H9 (cell line): ENCODE results near the gene NIN. TPM values are rescaled to one million over a fixed set of nuclear protein-coding genes. Genes with fewer than 3 reads are reported as not detected.

Experiments
- DNase-seq: peaks from one replicate; pipeline ENCODE4 v3.0.0-alpha.2; 2017
- H2AFZ ChIP-seq: one replicate; pipeline ENCODE4 v1.6.1; 2013; ENCODE audit warnings: mild to moderate bottlenecking, low read length, control low read depth, moderate library complexity
- H2AK5ac ChIP-seq: 2 replicates; pipeline ENCODE4 v1.6.1; 2013; ENCODE audit warnings: low read length, control low read depth, mixed read lengths; ENCODE audit not compliant: insufficient read length
- H2BK120ac ChIP-seq: one replicate; pipeline ENCODE4 v1.6.1; 2013; ENCODE audit warnings: low read depth, mild to moderate bottlenecking, low read length, control low read depth, inconsistent platforms; ENCODE audit not compliant: poor library complexity, severe bottlenecking
- H2BK12ac ChIP-seq: 2 replicates; pipeline ENCODE4 v1.6.1; 2013; ENCODE audit warnings: low read length, control low read depth, mixed read lengths, low read depth; ENCODE audit not compliant: insufficient read length
- H2BK15ac ChIP-seq: 2 replicates; pipeline ENCODE4 v1.6.1; 2013; ENCODE audit warnings: low read depth, low read length, control low read depth
- H2BK20ac ChIP-seq: one replicate; pipeline ENCODE4 v1.6.1; 2013; ENCODE audit warnings: low read depth, mild to moderate bottlenecking, low read length, control low read depth, inconsistent platforms; ENCODE audit not compliant: poor library complexity, severe bottlenecking
- H2BK5ac ChIP-seq: 2 replicates; pipeline ENCODE4 v1.6.1; 2013; ENCODE audit warnings: low read length, control low read depth, mixed read lengths; ENCODE audit not compliant: insufficient read length
- H3K14ac ChIP-seq: 2 replicates; pipeline ENCODE4 v1.6.1; 2013; ENCODE audit warnings: low read length, control low read depth; ENCODE audit not compliant: insufficient read depth
- H3K18ac ChIP-seq: 2 replicates; pipeline ENCODE4 v1.6.1; 2013; ENCODE audit warnings: low read depth, mild to moderate bottlenecking, mixed read lengths, low read length, control low read depth; ENCODE audit not compliant: insufficient read length
- H3K23ac ChIP-seq: 2 replicates; pipeline ENCODE4 v1.6.1; 2013; ENCODE audit warnings: low read length, control low read depth, mixed read lengths, low read depth; ENCODE audit not compliant: insufficient read length
- H3K23me2 ChIP-seq: 2 replicates; pipeline ENCODE4 v1.6.1; 2013; ENCODE audit warnings: low read depth, mild to moderate bottlenecking, mixed read lengths, low read length, control low read depth; ENCODE audit not compliant: insufficient read length, poor library complexity, severe bottlenecking
- H3K27ac ChIP-seq: 2 replicates; pipeline ENCODE4 v1.5.1; 2013; ENCODE audit warnings: low read length, control low read depth, mixed read lengths, low read depth; ENCODE audit not compliant: insufficient read length
- H3K27me3 ChIP-seq: 2 replicates; pipeline ENCODE4 v1.6.1; 2013; ENCODE audit warnings: low read length, control low read depth, inconsistent platforms; ENCODE audit not compliant: insufficient read depth
- H3K4ac ChIP-seq: 2 replicates; pipeline ENCODE4 v1.6.1; 2013; ENCODE audit warnings: low read depth, mild to moderate bottlenecking, control low read depth, inconsistent platforms, low read length, moderate library complexity
- H3K4me1 ChIP-seq: 2 replicates; pipeline ENCODE4 v1.6.1; 2013; ENCODE audit warnings: low read length, control low read depth, inconsistent platforms; ENCODE audit not compliant: insufficient read depth
- H3K4me2 ChIP-seq: 2 replicates; pipeline ENCODE4 v1.6.1; 2013; ENCODE audit warnings: low read length, control low read depth, mixed read lengths; ENCODE audit not compliant: insufficient read length, insufficient read depth
- H3K56ac ChIP-seq: 2 replicates; pipeline ENCODE4 v1.6.1; 2013; ENCODE audit warnings: low read depth, mild to moderate bottlenecking, mixed read lengths, low read length, control low read depth; ENCODE audit not compliant: insufficient read length
- H3K79me1 ChIP-seq: 2 replicates; pipeline ENCODE4 v1.6.1; 2013; ENCODE audit warnings: low read depth, mild to moderate bottlenecking, moderate library complexity, low read length, control low read depth, inconsistent platforms; ENCODE audit not compliant: insufficient read depth, poor library complexity, severe bottlenecking
- H3K79me2 ChIP-seq: 2 replicates; pipeline ENCODE4 v1.6.1; 2013; ENCODE audit warnings: low read length, control low read depth, inconsistent platforms; ENCODE audit not compliant: insufficient read depth
- H3K9ac ChIP-seq: 2 replicates; pipeline ENCODE4 v1.6.1; 2013; ENCODE audit warnings: low read length, control low read depth, mixed read lengths; ENCODE audit not compliant: insufficient read length; ENCODE audit errors: extremely low read depth
- H3K9me3 ChIP-seq: one replicate; pipeline ENCODE4 v1.6.1; 2013; ENCODE audit warnings: low read depth, low read length, inconsistent platforms; ENCODE audit not compliant: control insufficient read depth
- H3T11ph ChIP-seq: one replicate; pipeline ENCODE4 v1.6.1; 2013; ENCODE audit warnings: mild to moderate bottlenecking, low read length, control low read depth, inconsistent platforms
- H4K20me1 ChIP-seq: one replicate; pipeline ENCODE4 v1.6.1; 2013; ENCODE audit not compliant: control insufficient read depth, insufficient read length, insufficient read depth
- H4K5ac ChIP-seq: 2 replicates; pipeline ENCODE4 v1.6.1; 2013; ENCODE audit warnings: low read depth, mild to moderate bottlenecking, mixed read lengths, low read length, control low read depth; ENCODE audit not compliant: insufficient read length
- H4K8ac ChIP-seq: replicated peaks from 2 replicates; pipeline ENCODE4 v1.6.1; 2013; ENCODE audit warnings: low read length, control low read depth, mixed read lengths, low read depth; ENCODE audit not compliant: insufficient read length
- H4K91ac ChIP-seq: 2 replicates; pipeline ENCODE4 v1.6.1; 2013; ENCODE audit warnings: low read depth, mild to moderate bottlenecking, moderate library complexity, mixed read lengths, low read length, control low read depth; ENCODE audit not compliant: insufficient read length
- H3K27ac Mint-ChIP-seq, 3 experiments: 2 replicates in 2 of 3; 3 replicates in 1 of 3; pipeline ENCODE4 v1.8.0; 2020 to 2021; ENCODE audit warnings: mixed read lengths in 3 of 3, mild to moderate bottlenecking in 1 of 3, moderate library complexity in 1 of 3
- H3K27me3 Mint-ChIP-seq: 2 replicates; pipeline ENCODE4 v1.8.0; 2021; ENCODE audit warnings: low read depth, mild to moderate bottlenecking, moderate library complexity, mixed read lengths
- H3K36me3 Mint-ChIP-seq, 3 experiments: 2 replicates in 2 of 3; 3 replicates in 1 of 3; pipeline ENCODE4 v1.8.0; 2020 to 2021; ENCODE audit warnings: low read depth in 3 of 3, mixed read lengths in 3 of 3; ENCODE audit not compliant: insufficient read depth in 1 of 3
- H3K4me1 Mint-ChIP-seq, 2 experiments: 2 replicates each; pipeline ENCODE4 v1.8.0; 2020; ENCODE audit warnings: mixed read lengths in 2 of 2
- H3K4me3 Mint-ChIP-seq, 2 experiments: 2 replicates in 1 of 2; 3 replicates in 1 of 2; pipeline ENCODE4 v1.8.0; 2020 to 2021; ENCODE audit warnings: mild to moderate bottlenecking in 2 of 2, mixed read lengths in 2 of 2, moderate library complexity in 1 of 2
- H3K9me3 Mint-ChIP-seq, 2 experiments: 2 replicates in 1 of 2; 3 replicates in 1 of 2; pipeline ENCODE4 v1.8.0; 2020; ENCODE audit warnings: mild to moderate bottlenecking in 2 of 2, mixed read lengths in 2 of 2, moderate library complexity in 1 of 2
- WGBS: extraction: QIAGEN DNeasy Blood & Tissue Kit; methylation state at CpG from one replicate; pipeline ENCODE4 v1.1.7; 2013; ENCODE audit warnings: missing lambda C conversion rate, low lambda C conversion rate, mixed read lengths; ENCODE audit not compliant: insufficient read length; ENCODE audit errors: extremely low coverage; 5-methylcytosine and 5-hydroxymethylcytosine counted together
- total RNA-seq: library from RNA; stranded (reverse); gene quantifications from 2 replicates; pipeline ENCODE4 v1.2.1, GENCODE V29; 2021
- TF ChIP-seq, protein P1 (sequence below): fragments of 200-600 bp; sonication (generic); conservative IDR thresholded peaks from 3 replicates; pipeline ENCODE4 v1.8.0; 2021; ENCODE audit warnings: antibody characterized with exemption, mild to moderate bottlenecking

The NIN gene
- total RNA-seq, 1 experiment from 2014 or later = 18.4 TPM

- no peak overlapping the region for H3K4me3 Mint-ChIP-seq
- H3K27me3 Mint-ChIP-seq = no peaks in the 10 kb centered on the region
- no peak overlapping the region for H3K9ac ChIP-seq
- no peak overlapping the region for H4K8ac ChIP-seq
- H3K27me3 ChIP-seq = no peaks in the 10 kb centered on the region
- no peak for DNase-seq
- no peak overlapping the region for H3K18ac ChIP-seq
- H3K79me2 ChIP-seq = no peaks in the 10 kb centered on the region
- H4K20me1 ChIP-seq = no peaks in the 10 kb centered on the region
- no peak overlapping the region for H3K27ac ChIP-seq
- H2BK120ac ChIP-seq = no peak overlapping the region
- no peak overlapping the region for H4K91ac ChIP-seq
- no peaks in the 10 kb centered on the region; a peak in 2 of 7 replicates for H3K36me3 Mint-ChIP-seq
- no peak overlapping the region for H3T11ph ChIP-seq
- H3K9me3 Mint-ChIP-seq = no peaks in the 10 kb centered on the region
- H3K56ac ChIP-seq = no peak overlapping the region
- no peaks in the 10 kb centered on the region for H3K23me2 ChIP-seq
- H2BK12ac ChIP-seq = no peak overlapping the region
- H3K4ac ChIP-seq = no peak overlapping the region
- no peak overlapping the region for H3K4me2 ChIP-seq
- H4K5ac ChIP-seq = no peak overlapping the region
- H2BK20ac ChIP-seq = no peak overlapping the region
- no peaks in the 10 kb centered on the region for H3K9me3 ChIP-seq
- no peak overlapping the region for H2BK5ac ChIP-seq
- no CpG with 5 or more reads among the region's 4 CpGs for WGBS
- H2AK5ac ChIP-seq = no peak overlapping the region
- no peaks in the 10 kb centered on the region for H3K4me1 ChIP-seq
- TF ChIP-seq, protein P1, sequence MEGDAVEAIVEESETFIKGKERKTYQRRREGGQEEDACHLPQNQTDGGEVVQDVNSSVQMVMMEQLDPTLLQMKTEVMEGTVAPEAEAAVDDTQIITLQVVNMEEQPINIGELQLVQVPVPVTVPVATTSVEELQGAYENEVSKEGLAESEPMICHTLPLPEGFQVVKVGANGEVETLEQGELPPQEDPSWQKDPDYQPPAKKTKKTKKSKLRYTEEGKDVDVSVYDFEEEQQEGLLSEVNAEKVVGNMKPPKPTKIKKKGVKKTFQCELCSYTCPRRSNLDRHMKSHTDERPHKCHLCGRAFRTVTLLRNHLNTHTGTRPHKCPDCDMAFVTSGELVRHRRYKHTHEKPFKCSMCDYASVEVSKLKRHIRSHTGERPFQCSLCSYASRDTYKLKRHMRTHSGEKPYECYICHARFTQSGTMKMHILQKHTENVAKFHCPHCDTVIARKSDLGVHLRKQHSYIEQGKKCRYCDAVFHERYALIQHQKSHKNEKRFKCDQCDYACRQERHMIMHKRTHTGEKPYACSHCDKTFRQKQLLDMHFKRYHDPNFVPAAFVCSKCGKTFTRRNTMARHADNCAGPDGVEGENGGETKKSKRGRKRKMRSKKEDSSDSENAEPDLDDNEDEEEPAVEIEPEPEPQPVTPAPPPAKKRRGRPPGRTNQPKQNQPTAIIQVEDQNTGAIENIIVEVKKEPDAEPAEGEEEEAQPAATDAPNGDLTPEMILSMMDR = no peak
- H3K14ac ChIP-seq = no peak overlapping the region
- H3K23ac ChIP-seq = no peak overlapping the region
- no peak overlapping the region for H2BK15ac ChIP-seq
- no peak overlapping the region for H3K27ac Mint-ChIP-seq
- no peaks in the 10 kb centered on the region for H3K79me1 ChIP-seq
- H2AFZ ChIP-seq = no peak overlapping the region
- H3K4me1 Mint-ChIP-seq = peaks cover 10 to 15% of the 10 kb centered on the region in 2 experiments
These were observed 50.6 kb downstream of the NIN start for GRCh38 chr14:50780393-50780792.
